ENCODE data around the gene MEGF11. TPM values are rescaled to one million over a fixed set of nuclear protein-coding genes. Genes with fewer than 3 reads are reported as not detected.

The MEGF11 gene
- total RNA-seq, 2 experiments from 2014 or later, result 0.05 TPM; not detected in 1

GRCh38 chr15:66220601-66221000 lies 32.9 kb downstream of the MEGF11 start:
- Mint-ChIP-seq H3K4me3 (no peak overlapping the region), H3K27me3 (ENCODE audit: low read depth) (peaks cover 5% of the 10 kb centered on the region), H3K36me3 (ENCODE audit: low read depth) (no peaks in the 10 kb centered on the region), H3K9me3 (no peaks in the 10 kb centered on the region), H3K4me1 (ENCODE audit: low read depth) (no peaks in the 10 kb centered on the region), H3K27ac (no peak overlapping the region)
- intact Hi-C loops (cut with micrococcal nuclease), result no loop called here
- DNase-seq, result no peak
- CTCF ChIA-PET, result interaction anchor here (0.6 kb wide), 1 partner anchor 133 kb away, joined by 3 read pairs; no protein-coding TSS in a partner anchor

- CTCF ChIA-PET, result no interaction called here
Measured at GRCh38 chr15:66219339-66219738, 34.2 kb downstream of the MEGF11 start.

GRCh38 chr15:66216806-66217205 lies 36.7 kb downstream of the MEGF11 start:
- no peak overlapping the region for H3K4me3 Mint-ChIP-seq
- H3K4me1 Mint-ChIP-seq (ENCODE audit: low read depth), result no peaks in the 10 kb centered on the region
- intact Hi-C loops (cut with micrococcal nuclease), result no loop called here
- no peak overlapping the region for H3K27ac Mint-ChIP-seq
- no peak for DNase-seq
- peaks cover 5% of the 10 kb centered on the region for H3K27me3 Mint-ChIP-seq (ENCODE audit: low read depth)
- H3K9me3 Mint-ChIP-seq, result no peaks in the 10 kb centered on the region
- CTCF ChIA-PET, result no interaction called here
- H3K36me3 Mint-ChIP-seq (ENCODE audit: low read depth), result no peaks in the 10 kb centered on the region

More at GRCh38 chr15:66219339-66219738, 34.2 kb downstream of the MEGF11 start:
- intact Hi-C loops (cut with micrococcal nuclease), result no loop called here
- no peak overlapping the region for H3K4me3 Mint-ChIP-seq
- DNase-seq, result no peak
- H3K27ac Mint-ChIP-seq, result no peak overlapping the region
- peaks cover 5% of the 10 kb centered on the region for H3K27me3 Mint-ChIP-seq (ENCODE audit: low read depth)
- H3K36me3 Mint-ChIP-seq (ENCODE audit: low read depth), result no peaks in the 10 kb centered on the region
- H3K9me3 Mint-ChIP-seq, result no peaks in the 10 kb centered on the region
- H3K4me1 Mint-ChIP-seq (ENCODE audit: low read depth), result no peaks in the 10 kb centered on the region

- CTCF ChIA-PET, result no interaction called here
- H3K27ac Mint-ChIP-seq, result no peak overlapping the region
- DNase-seq, result no peak
- peaks cover 2% of the 10 kb centered on the region for H3K27me3 Mint-ChIP-seq (ENCODE audit: low read depth)
- intact Hi-C loops (cut with micrococcal nuclease), result no loop called here
- H3K4me1 Mint-ChIP-seq (ENCODE audit: low read depth), result no peaks in the 10 kb centered on the region
- H3K9me3 Mint-ChIP-seq, result no peaks in the 10 kb centered on the region
- no peaks in the 10 kb centered on the region for H3K36me3 Mint-ChIP-seq (ENCODE audit: low read depth)
- no peak overlapping the region for H3K4me3 Mint-ChIP-seq
Measured at GRCh38 chr15:66215811-66216210, 37.7 kb downstream of the MEGF11 start.

GRCh38 chr15:66214246-66214645 lies 39.3 kb downstream of the MEGF11 start:
- intact Hi-C loops (cut with micrococcal nuclease), result no loop called here
- CTCF ChIA-PET, result no interaction called here

GRCh38 chr15:66212563-66212921 lies 41.0 kb downstream of the MEGF11 start:
- CTCF ChIA-PET, result no interaction called here
- Mint-ChIP-seq H3K36me3 (ENCODE audit: low read depth) (no peaks in the 10 kb centered on the region), H3K27ac (no peak overlapping the region), H3K27me3 (ENCODE audit: low read depth) (no peaks in the 10 kb centered on the region), H3K4me3 (no peak overlapping the region), H3K4me1 (ENCODE audit: low read depth) (no peaks in the 10 kb centered on the region), H3K9me3 (no peaks in the 10 kb centered on the region)
- intact Hi-C loops (cut with micrococcal nuclease), result no loop called here
- DNase-seq, result no peak

More at GRCh38 chr15:66214246-66214645, 39.3 kb downstream of the MEGF11 start:
- Mint-ChIP-seq H3K9me3 (no peaks in the 10 kb centered on the region), H3K4me3 (no peak overlapping the region), H3K27me3 (ENCODE audit: low read depth) (no peaks in the 10 kb centered on the region), H3K4me1 (ENCODE audit: low read depth) (no peaks in the 10 kb centered on the region), H3K36me3 (ENCODE audit: low read depth) (no peaks in the 10 kb centered on the region), H3K27ac (no peak overlapping the region)
- DNase-seq, result no peak

GRCh38 chr15:66211670-66212562 lies 41.6 kb downstream of the MEGF11 start:
- CTCF ChIA-PET, result no interaction called here
- DNase-seq, result no peak
- Mint-ChIP-seq H3K27ac (no peak overlapping the region), H3K36me3 (ENCODE audit: low read depth) (no peaks in the 10 kb centered on the region), H3K27me3 (ENCODE audit: low read depth) (no peaks in the 10 kb centered on the region), H3K4me3 (no peak overlapping the region), H3K4me1 (ENCODE audit: low read depth) (no peaks in the 10 kb centered on the region), H3K9me3 (peaks cover 3% of the 10 kb centered on the region)
- intact Hi-C loops (cut with micrococcal nuclease), result no loop called here

GRCh38 chr15:66210684-66211083 lies 42.9 kb downstream of the MEGF11 start:
- Mint-ChIP-seq H3K9me3 (peaks cover 11% of the 10 kb centered on the region), H3K4me3 (no peak overlapping the region), H3K4me1 (ENCODE audit: low read depth) (no peaks in the 10 kb centered on the region), H3K27me3 (ENCODE audit: low read depth) (no peaks in the 10 kb centered on the region), H3K36me3 (ENCODE audit: low read depth) (no peaks in the 10 kb centered on the region), H3K27ac (no peak overlapping the region)
- intact Hi-C loops (cut with micrococcal nuclease), result no loop called here
- DNase-seq, result no peak
- CTCF ChIA-PET, result no interaction called here

- intact Hi-C loops (cut with micrococcal nuclease), result loop anchor here (10.0 kb wide), 1 partner anchor 584 kb away; the partner anchor contains the start of gene INTS14
- Mint-ChIP-seq H3K27me3 (ENCODE audit: low read depth) (no peaks in the 10 kb centered on the region), H3K9me3 (no peaks in the 10 kb centered on the region), H3K4me1 (ENCODE audit: low read depth) (no peaks in the 10 kb centered on the region), H3K27ac (no peak overlapping the region), H3K36me3 (ENCODE audit: low read depth) (no peaks in the 10 kb centered on the region), H3K4me3 (no peak overlapping the region)
- DNase-seq, result no peak
- CTCF ChIA-PET, result no interaction called here
Measured at GRCh38 chr15:66198757-66199156, 54.8 kb downstream of the MEGF11 start.

- H3K36me3 Mint-ChIP-seq (ENCODE audit: low read depth), result no peaks in the 10 kb centered on the region
- H3K4me1 Mint-ChIP-seq (ENCODE audit: low read depth), result no peaks in the 10 kb centered on the region
- no peaks in the 10 kb centered on the region for H3K27me3 Mint-ChIP-seq (ENCODE audit: low read depth)
- H3K9me3 Mint-ChIP-seq, result no peaks in the 10 kb centered on the region
- no peak overlapping the region for H3K4me3 Mint-ChIP-seq
- CTCF ChIA-PET, result interaction anchor here (0.7 to 1.0 kb wide), 2 partner anchors 91 to 295 kb away, joined by 3 read pairs; no protein-coding TSS in a partner anchor
- no peak for DNase-seq
- intact Hi-C loops (cut with micrococcal nuclease), result loop anchor here (10.0 kb wide), 1 partner anchor 582 kb away; the partner anchor contains the start of gene INTS14
- H3K27ac Mint-ChIP-seq, result no peak overlapping the region
Measured at GRCh38 chr15:66196602-66197001, 56.9 kb downstream of the MEGF11 start.

GRCh38 chr15:66195621-66196230 lies 57.8 kb downstream of the MEGF11 start:
- Mint-ChIP-seq H3K36me3 (ENCODE audit: low read depth) (no peaks in the 10 kb centered on the region), H3K27ac (no peak overlapping the region), H3K9me3 (no peaks in the 10 kb centered on the region), H3K4me1 (ENCODE audit: low read depth) (no peaks in the 10 kb centered on the region), H3K27me3 (ENCODE audit: low read depth) (no peaks in the 10 kb centered on the region), H3K4me3 (no peak overlapping the region)
- intact Hi-C loops (cut with micrococcal nuclease), result loop anchor here (10.0 kb wide), 1 partner anchor 581 kb away; the partner anchor contains the start of gene INTS14
- no peak for DNase-seq
- CTCF ChIA-PET, result interaction anchor here (1.0 kb wide), 1 partner anchor 92 kb away, joined by 3 read pairs; no protein-coding TSS in a partner anchor

- CTCF ChIA-PET, result interaction anchor here (0.9 to 1.0 kb wide), 2 partner anchors 555 kb away, joined by 3 read pairs; no protein-coding TSS in a partner anchor
- DNase-seq, result no peak
- Mint-ChIP-seq H3K27me3 (ENCODE audit: low read depth) (peaks cover 1% of the 10 kb centered on the region), H3K27ac (no peak overlapping the region), H3K4me3 (no peak overlapping the region), H3K36me3 (ENCODE audit: low read depth) (no peaks in the 10 kb centered on the region), H3K9me3 (no peaks in the 10 kb centered on the region), H3K4me1 (ENCODE audit: low read depth) (no peaks in the 10 kb centered on the region)
- intact Hi-C loops (cut with micrococcal nuclease), result loop anchor here (10.0 kb wide), 1 partner anchor 578 kb away; the partner anchor contains the start of gene INTS14
Measured at GRCh38 chr15:66193066-66193465, 60.5 kb downstream of the MEGF11 start.
